IgD-negative memory B cell (primary cell): ENCODE data around the gene MAPRE2. TPM values are rescaled to one million over a fixed set of nuclear protein-coding genes. Genes with fewer than 3 reads are reported as not detected.

Experiments
- H3K27ac Mint-ChIP-seq, 3 donors: one replicate each; pipeline ENCODE4 v1.8.0; 2020 to 2022; ENCODE audit warnings: mild to moderate bottlenecking in 3 of 3, mixed read lengths in 3 of 3, moderate library complexity in 1 of 3
- H3K27me3 Mint-ChIP-seq: one replicate; pipeline ENCODE4 v1.8.0; 2021; ENCODE audit warnings: mixed read lengths
- H3K36me3 Mint-ChIP-seq: one replicate; pipeline ENCODE4 v1.8.0; 2020; ENCODE audit warnings: mild to moderate bottlenecking, mixed read lengths
- H3K4me1 Mint-ChIP-seq, 3 donors: one replicate each; pipeline ENCODE4 v1.8.0; 2020 to 2022; ENCODE audit warnings: mixed read lengths in 3 of 3, mild to moderate bottlenecking in 1 of 3
- H3K4me3 Mint-ChIP-seq, 4 donors: one replicate each; pipeline ENCODE4 v1.8.0; 2020 to 2022; ENCODE audit warnings: mild to moderate bottlenecking in 4 of 4, mixed read lengths in 4 of 4, moderate library complexity in 3 of 4
- H3K9me3 Mint-ChIP-seq, 3 donors: one replicate each; pipeline ENCODE4 v1.8.0; 2020 to 2021; ENCODE audit warnings: mixed read lengths in 3 of 3, mild to moderate bottlenecking in 1 of 3
- polyA plus RNA-seq: library from polyadenylated mRNA; unstranded; fragments of 300-500 nt; fragmentation: Illumina TruSeq; gene quantifications from one replicate; pipeline ENCODE4 v1.2.3, GENCODE V29; 2021

The MAPRE2 gene
- polyA plus RNA-seq, 1 donor from 2014 or later, result 63.3 TPM

DNA sequence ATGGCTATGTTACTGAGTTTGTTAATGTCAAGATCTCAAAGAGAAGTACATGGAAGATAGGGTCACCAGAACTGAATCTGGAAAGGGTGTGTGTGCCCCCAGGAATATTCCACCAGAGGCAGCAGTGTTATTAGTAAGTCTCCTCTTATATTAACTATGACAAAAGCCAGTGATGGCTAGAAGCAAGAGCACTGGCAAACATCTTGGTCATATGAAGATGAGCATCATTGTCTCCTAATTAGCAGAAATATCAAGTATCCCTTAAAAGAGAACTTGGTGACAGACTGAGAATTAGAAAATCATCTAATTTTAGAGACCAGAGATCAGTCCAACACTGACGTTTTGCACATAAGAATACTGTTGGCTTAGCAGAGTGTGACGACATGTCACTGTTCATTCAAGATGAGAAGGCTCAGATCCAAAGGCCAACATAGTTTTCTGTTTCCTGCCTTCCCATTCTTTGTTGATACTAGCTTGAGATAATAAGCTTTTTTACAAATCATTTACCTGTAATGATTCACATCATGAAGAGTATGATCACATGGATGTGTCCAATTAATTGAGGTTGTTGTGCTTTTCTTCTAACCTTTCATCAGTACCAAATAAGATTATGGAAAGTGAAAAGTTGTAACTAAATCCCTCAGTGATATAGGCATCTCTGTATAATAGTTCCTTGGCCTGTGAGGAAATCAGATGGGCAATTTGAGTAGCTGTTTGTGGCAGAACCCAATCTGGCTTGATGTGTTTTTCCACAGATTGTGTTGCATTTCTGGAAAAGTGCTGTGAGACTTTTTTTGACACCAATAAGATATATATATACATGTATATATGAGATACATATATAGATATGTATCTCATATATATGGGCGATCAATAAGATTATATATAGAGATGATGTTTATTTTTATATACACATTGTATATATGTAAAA lies 44.5 kb downstream of the MAPRE2 start:
- Mint-ChIP-seq H3K4me3 (peak overlapping the region in 1 of 4 donors; percentile 4), H3K4me1 (peaks cover 13 to 19% (median 15%) of the 10 kb centered on the region in 3 donors)

DNA sequence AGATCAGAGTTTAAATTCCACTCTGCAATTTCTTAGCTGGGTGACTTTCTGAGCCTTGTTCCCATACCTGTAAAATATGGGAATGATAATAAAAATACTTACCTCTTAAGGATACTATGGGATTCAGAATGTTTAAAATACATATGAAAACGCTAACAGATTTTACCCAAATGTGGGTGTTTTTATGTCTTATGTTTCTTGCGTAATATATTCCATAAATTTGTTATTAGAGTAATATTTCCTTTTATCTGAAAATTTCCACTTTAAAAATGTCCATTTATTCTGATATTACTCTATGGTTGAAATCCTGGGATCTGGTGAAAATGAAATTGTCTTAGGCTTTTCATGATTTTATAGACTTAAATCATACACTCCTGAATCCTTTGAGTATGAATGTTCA lies 45.5 kb downstream of the MAPRE2 start:
- no peaks in the 10 kb centered on the region for H3K27me3 Mint-ChIP-seq
- H3K4me3 Mint-ChIP-seq, result no peak overlapping the region
- H3K27ac Mint-ChIP-seq, result no peak overlapping the region
- peaks cover 13 to 19% (median 13%) of the 10 kb centered on the region in 3 donors for H3K4me1 Mint-ChIP-seq
- no peaks in the 10 kb centered on the region for H3K9me3 Mint-ChIP-seq
- peaks cover 18% of the 10 kb centered on the region for H3K36me3 Mint-ChIP-seq

More for the DNA sequence above, 44.5 kb downstream of the MAPRE2 start:
- H3K27ac Mint-ChIP-seq, result peak overlapping the region in 1 of 3 donors; percentile 37
- H3K36me3 Mint-ChIP-seq, result peaks cover 21% of the 10 kb centered on the region
- no peaks in the 10 kb centered on the region for H3K9me3 Mint-ChIP-seq
- H3K27me3 Mint-ChIP-seq, result no peaks in the 10 kb centered on the region

DNA sequence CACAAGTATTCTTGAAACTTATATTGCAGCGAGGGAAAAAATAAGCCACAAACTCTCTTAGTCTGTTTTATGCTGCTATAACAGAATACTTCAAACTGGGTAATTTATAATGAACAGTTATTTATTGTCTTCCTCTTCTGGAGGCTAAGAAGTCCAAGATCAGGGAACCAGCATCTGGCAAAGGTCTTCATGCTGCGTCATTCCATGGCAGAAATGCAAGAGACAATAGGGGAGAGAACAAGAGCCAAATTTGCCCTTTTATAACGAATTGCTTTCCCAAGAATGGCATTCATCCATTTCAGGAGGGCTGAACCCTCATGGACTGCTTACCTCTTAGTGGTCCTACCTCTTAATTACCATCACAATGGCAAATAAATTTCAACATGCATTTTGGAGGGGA lies 46.5 kb downstream of the MAPRE2 start:
- H3K36me3 Mint-ChIP-seq, result peaks cover 18% of the 10 kb centered on the region
- H3K4me3 Mint-ChIP-seq, result no peak overlapping the region
- no peaks in the 10 kb centered on the region for H3K9me3 Mint-ChIP-seq
- H3K27me3 Mint-ChIP-seq, result no peaks in the 10 kb centered on the region
- peak overlapping the region in 1 of 3 donors; percentile 74 for H3K27ac Mint-ChIP-seq
- peaks cover 10 to 26% (median 10%) of the 10 kb centered on the region in 3 donors for H3K4me1 Mint-ChIP-seq

DNA sequence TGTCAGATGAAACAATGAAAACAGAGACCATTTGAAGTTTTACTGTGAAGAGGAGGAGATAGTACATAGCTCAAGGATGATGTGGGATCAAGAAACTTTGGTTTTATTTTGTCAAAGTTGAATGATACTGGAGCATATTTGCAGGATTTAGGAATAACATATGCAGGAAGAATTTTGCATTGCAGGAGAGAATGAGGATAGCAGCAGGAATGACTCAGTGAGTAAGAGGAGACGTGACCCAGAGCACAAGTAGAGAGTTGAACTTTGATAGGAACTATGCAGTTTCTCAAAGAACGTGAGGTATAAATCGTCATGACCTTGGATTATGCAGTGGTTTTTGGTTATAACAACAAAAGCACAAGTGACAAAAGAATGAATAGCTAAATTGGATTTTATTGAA lies 47.7 kb downstream of the MAPRE2 start:
- Mint-ChIP-seq H3K9me3 (no peaks in the 10 kb centered on the region), H3K36me3 (peaks cover 18% of the 10 kb centered on the region), H3K27me3 (no peaks in the 10 kb centered on the region), H3K27ac (no peak overlapping the region), H3K4me3 (peak overlapping the region in 1 of 4 donors; percentile 14), H3K4me1 (peaks cover 10 to 30% (median 13%) of the 10 kb centered on the region in 3 donors)

DNA sequence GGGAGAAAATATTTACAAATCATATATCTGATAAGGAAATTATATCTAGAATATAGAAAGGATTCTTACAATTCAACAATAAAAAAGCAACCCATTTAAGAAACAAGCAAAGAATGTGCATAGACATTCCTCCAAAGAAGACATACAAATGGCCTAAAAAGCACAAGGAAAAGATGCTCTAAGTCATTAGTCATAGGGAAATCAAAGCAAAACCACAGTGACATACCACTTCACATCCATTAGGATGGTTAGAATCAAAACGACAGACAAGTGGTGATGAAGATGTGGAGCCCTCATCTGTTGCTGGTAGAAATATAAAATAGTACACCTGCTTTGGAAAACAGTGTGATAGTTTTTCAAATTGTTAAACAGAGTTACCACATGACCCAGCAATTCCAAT lies 48.2 kb downstream of the MAPRE2 start:
- Mint-ChIP-seq H3K4me1 (peaks cover 10 to 30% (median 14%) of the 10 kb centered on the region in 3 donors), H3K9me3 (no peaks in the 10 kb centered on the region), H3K36me3 (peaks cover 18% of the 10 kb centered on the region), H3K27ac (no peak overlapping the region), H3K27me3 (no peaks in the 10 kb centered on the region), H3K4me3 (no peak overlapping the region)

DNA sequence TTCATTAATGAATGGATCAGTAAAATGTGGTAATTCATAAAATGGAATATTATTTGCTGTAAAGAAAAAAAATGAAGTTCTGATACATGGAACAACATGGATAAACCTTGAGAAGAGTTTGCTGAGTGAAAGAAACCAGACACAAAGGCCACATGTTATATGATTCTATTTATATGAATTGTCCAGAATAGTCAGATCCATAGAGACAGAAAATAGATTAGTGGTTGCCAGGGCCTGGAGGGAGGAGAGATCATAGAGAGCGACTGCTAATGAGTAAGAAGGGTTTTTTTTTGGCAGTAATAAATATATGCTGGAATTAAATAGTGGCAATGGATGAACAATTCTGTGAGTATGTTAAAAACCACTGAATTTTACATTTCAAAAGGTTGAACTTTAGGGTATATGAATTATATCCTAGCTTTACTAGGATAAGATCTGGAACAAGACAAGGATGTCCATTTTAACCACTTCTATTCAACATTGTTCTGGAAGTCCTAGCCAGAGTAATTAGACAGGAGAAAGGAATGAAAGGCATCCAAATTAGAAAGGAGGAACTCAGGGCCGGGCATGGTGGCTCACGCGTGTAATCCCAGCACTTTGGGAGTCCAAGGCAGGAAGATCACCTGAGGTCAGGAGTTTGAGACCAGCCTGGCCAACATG lies 48.8 kb downstream of the MAPRE2 start:
- Mint-ChIP-seq H3K4me1 (peaks cover 10 to 30% (median 16%) of the 10 kb centered on the region in 3 donors), H3K27ac (peak overlapping the region in 1 of 3 donors; percentile 67), H3K9me3 (no peaks in the 10 kb centered on the region), H3K4me3 (no peak overlapping the region), H3K36me3 (peaks cover 16% of the 10 kb centered on the region), H3K27me3 (no peaks in the 10 kb centered on the region)

DNA sequence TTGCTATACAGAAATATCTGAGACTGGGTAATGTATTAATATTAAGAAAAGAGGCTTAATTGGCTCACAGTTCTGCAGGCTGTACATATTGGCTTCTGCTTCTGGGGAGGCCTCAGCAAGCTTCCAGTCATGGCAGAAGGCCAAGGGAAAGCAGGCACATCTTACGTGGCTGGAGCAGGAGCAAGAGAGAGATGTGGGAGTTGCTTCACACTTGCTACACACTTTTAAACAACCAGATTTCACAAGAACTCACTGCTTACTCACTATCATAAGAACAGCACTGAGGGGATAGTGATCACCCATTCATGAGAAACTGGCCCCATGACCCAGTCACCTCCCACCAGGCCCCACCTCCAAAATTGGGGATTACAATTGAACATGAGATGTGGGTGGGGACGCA lies 50.6 kb downstream of the MAPRE2 start:
- H3K9me3 Mint-ChIP-seq, result no peaks in the 10 kb centered on the region
- H3K27me3 Mint-ChIP-seq, result no peaks in the 10 kb centered on the region
- H3K4me3 Mint-ChIP-seq, result no peak overlapping the region
- peaks cover 11% of the 10 kb centered on the region for H3K36me3 Mint-ChIP-seq
- no peak overlapping the region for H3K27ac Mint-ChIP-seq
- peaks cover 7 to 36% (median 20%) of the 10 kb centered on the region in 3 donors for H3K4me1 Mint-ChIP-seq

DNA sequence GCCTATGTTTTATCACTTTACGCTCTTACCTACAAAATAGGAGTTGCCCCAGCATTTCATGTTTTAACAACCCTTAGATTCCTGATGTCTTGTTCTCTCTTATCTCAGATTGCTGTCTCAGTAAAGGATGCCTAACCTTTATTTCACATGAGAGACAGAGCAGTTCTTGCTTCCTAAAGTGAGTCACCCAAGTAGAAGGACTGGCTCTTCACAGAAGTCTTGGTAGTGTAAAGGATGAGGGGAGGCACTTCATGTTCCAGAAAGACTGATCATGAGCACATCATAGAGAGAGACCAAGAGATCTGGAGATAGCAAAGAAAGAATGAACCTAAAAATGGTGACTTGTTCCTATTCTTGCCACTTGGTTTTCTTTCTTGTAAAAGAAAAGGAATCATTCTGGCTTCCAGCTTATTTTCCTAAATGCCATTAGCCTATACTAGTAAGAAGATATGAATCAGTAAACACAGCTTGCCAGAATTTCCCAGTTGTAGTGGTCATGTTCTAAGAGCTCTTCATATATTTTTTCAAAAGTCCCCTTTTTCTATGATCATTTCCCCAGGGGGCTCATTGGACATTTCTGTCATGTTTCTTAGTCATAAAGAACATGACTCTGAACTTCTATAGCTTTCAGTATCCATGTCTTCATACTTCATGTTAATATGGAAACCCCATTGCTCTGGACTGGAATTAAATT lies 54.9 kb downstream of the MAPRE2 start:
- Mint-ChIP-seq H3K4me3 (no peak overlapping the region), H3K27ac (peak overlapping the region in 2 of 3 donors; percentile 61 to 88), H3K27me3 (no peaks in the 10 kb centered on the region), H3K9me3 (no peaks in the 10 kb centered on the region), H3K36me3 (peaks cover 12% of the 10 kb centered on the region), H3K4me1 (peaks cover 4 to 23% (median 14%) of the 10 kb centered on the region in 3 donors)

DNA sequence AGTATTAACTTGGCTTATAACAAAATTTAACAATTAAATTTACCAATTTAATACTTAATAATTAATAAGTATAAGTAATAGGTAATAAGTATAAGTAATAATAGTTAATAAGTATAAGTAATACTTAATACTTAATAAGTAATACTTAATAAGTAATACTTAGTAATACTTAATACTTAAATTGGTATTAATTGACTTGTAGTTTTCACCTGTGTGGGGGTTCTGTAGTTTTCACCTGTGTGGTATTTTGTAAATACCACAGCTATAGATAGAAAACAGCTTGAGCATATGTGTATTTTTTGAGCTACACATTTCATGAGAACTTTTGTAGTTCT lies 55.4 kb downstream of the MAPRE2 start:
- no peaks in the 10 kb centered on the region for H3K27me3 Mint-ChIP-seq
- peaks cover 4 to 27% (median 14%) of the 10 kb centered on the region in 3 donors for H3K4me1 Mint-ChIP-seq
- no peak overlapping the region for H3K4me3 Mint-ChIP-seq
- peak overlapping the region in 1 of 3 donors; percentile 60 for H3K27ac Mint-ChIP-seq
- no peaks in the 10 kb centered on the region for H3K9me3 Mint-ChIP-seq
- H3K36me3 Mint-ChIP-seq, result peaks cover 15% of the 10 kb centered on the region

DNA sequence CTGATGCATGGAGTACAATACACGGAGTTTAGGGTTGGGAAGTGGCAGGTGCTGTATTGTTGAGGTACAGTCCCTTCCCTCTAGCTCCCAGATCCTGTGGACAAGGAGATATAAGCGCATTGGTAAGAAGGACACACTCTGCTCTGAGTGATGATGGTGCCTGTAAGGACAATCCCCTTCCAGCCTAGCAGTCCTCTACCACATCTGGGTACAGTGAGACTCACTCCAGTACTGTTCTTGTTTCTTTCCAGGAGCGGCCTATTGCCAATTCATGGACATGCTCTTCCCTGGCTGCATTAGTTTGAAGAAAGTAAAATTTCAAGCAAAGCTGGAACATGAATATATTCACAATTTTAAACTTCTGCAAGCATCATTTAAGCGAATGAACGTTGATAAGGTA lies 56.0 kb downstream of the MAPRE2 start:
- H3K4me3 Mint-ChIP-seq, result no peak overlapping the region
- no peaks in the 10 kb centered on the region for H3K27me3 Mint-ChIP-seq
- peaks cover 4 to 31% (median 14%) of the 10 kb centered on the region in 3 donors for H3K4me1 Mint-ChIP-seq
- peaks cover 15% of the 10 kb centered on the region for H3K36me3 Mint-ChIP-seq
- H3K27ac Mint-ChIP-seq, result peak overlapping the region in 1 of 3 donors; percentile 60
- no peaks in the 10 kb centered on the region for H3K9me3 Mint-ChIP-seq

DNA sequence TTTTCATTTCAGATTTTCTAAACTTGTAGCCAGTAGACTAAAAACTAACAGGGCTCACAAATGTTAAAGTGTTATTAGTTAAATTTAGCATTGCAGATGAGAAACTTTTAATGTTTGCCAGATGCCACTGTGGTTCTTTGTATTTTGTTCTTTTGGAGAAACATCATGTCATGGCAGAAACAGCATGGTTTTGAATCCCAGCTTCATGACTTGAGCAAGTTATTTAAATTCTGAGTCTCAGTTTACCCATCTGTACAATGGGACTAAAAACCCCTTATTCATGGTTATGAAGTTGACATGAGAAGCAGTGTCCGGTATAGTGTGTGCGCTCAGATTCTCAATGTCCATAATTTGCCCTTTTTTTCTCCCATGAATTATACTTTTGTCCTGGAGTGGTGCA lies 56.5 kb downstream of the MAPRE2 start:
- no peak overlapping the region for H3K27ac Mint-ChIP-seq
- H3K27me3 Mint-ChIP-seq, result no peaks in the 10 kb centered on the region
- peaks cover 11% of the 10 kb centered on the region for H3K36me3 Mint-ChIP-seq
- peaks cover 4 to 25% (median 14%) of the 10 kb centered on the region in 3 donors for H3K4me1 Mint-ChIP-seq
- no peak overlapping the region for H3K4me3 Mint-ChIP-seq
- no peaks in the 10 kb centered on the region for H3K9me3 Mint-ChIP-seq

DNA sequence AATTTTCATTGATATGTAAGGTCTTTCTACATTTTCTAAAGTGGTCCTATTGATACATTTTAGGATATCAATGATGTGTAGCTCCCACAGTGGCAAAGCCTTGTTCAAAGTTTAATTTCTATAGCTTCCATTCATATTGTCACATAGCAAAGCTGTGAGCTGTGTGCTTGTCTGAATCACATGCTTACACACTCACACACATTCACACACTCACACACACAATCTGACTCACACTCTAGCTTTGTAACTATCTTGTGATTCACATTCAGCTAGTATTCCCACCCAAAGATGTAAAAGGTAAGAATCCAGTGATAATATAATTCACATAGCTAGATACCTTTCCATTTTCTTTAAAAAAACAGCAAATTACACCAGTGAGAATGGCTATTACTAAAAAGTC lies 58.7 kb downstream of the MAPRE2 start:
- Mint-ChIP-seq H3K4me3 (no peak overlapping the region), H3K27ac (no peak overlapping the region), H3K36me3 (peaks cover 11% of the 10 kb centered on the region), H3K9me3 (no peaks in the 10 kb centered on the region), H3K27me3 (no peaks in the 10 kb centered on the region), H3K4me1 (peaks cover 4 to 21% (median 10%) of the 10 kb centered on the region in 3 donors)

DNA sequence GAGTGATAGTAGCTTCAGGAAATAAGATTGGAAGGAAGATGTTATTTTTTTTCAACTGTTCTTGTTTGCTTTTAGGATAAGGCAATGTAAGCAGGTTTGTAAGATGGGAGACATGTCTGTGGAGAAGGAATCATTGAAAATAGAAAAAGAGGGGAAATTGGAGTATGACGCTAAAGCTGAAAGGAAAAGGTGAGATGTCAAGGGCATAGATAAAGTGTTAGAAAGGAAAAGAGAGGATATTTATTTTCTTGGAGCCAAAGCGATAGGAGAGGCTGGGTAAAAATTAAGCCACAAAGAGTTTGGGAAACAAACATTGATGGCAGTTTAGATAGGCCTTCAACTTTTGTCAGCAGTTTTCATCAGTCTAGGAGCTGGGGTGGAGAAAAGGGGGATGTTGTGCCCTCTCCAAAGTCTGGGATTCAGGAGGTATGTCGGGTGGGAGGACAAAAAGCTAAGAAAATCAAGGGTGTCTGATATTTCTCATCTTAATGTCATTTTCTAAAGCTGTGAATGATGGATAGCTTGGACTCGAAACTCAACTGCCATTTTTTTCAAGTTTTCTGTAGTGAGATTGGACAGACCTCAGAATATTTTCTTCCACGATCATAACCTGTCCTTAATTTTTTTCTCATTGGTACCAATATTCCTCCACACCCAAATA lies 63.3 kb downstream of the MAPRE2 start:
- no peak overlapping the region for H3K27ac Mint-ChIP-seq
- peaks cover 25 to 37% (median 32%) of the 10 kb centered on the region in 3 donors for H3K4me1 Mint-ChIP-seq
- peaks cover 19% of the 10 kb centered on the region for H3K36me3 Mint-ChIP-seq
- no peak overlapping the region for H3K4me3 Mint-ChIP-seq
- no peaks in the 10 kb centered on the region for H3K9me3 Mint-ChIP-seq
- H3K27me3 Mint-ChIP-seq, result no peaks in the 10 kb centered on the region

DNA sequence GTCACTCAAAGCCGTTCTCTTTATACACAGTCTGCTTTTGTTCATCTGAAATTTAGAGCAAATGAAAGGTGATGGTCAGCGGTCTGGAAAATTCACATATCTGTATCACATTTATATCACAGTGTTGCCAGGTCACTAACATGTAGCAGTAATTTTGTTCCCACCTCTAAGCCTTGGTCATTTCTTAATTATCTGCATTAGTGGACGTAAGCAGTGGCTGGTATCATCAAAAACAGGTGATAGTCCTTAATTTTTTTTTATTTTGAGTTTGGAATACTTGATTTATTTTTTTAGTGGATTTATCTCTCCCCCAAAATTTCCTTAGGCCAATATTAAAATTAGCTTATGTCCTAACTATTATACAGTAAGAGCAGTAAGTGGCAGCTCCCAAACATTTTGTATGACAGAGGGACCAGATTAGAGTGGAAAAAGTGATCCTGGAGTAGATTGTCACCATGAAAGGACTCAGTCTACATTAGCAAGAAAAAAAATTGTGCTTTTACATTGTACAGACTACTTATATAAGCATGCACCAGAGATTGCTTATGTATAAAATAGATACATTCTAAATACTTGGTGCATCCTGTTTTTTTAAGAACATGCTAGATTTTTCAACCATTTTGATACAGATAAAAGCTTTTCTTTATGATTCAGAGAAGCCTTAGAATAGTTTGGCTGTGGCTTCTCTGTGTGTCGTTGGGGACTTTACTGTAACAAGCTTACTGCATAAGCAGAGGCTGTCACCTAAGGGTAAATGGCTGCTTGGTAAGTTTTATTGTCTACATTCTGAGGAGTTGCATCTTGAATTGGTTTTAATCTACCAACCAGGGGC lies 65.0 kb downstream of the MAPRE2 start:
- H3K27me3 Mint-ChIP-seq, result no peaks in the 10 kb centered on the region
- peaks cover 32 to 43% (median 36%) of the 10 kb centered on the region in 3 donors for H3K4me1 Mint-ChIP-seq

More for the DNA sequence above, 65.0 kb downstream of the MAPRE2 start:
- Mint-ChIP-seq H3K36me3 (peaks cover 26% of the 10 kb centered on the region), H3K27ac (peak overlapping the region in 2 of 3 donors; percentile 60 to 88), H3K4me3 (peak overlapping the region in 1 of 4 donors; percentile 10), H3K9me3 (no peaks in the 10 kb centered on the region)
